GM19193 (cell line): Measurements from ENCODE around the gene PIEZO1.

Source experiments
- POLR2A ChIP-seq: IDR thresholded peaks from 4 replicates; pipeline ENCODE4 v1.6.1; 2011; ENCODE audit not compliant: insufficient read depth, insufficient read length; ENCODE audit errors: extremely low read depth

Gene PIEZO1

GRCh38 chr16:88721815-88722755 is 62.9 kb downstream of the PIEZO1 start:
- TF ChIP-seq POLR2A: no peak

GRCh38 chr16:88721236-88721635 is 63.8 kb downstream of the PIEZO1 start:
- no peak for TF ChIP-seq POLR2A

GRCh38 chr16:88720396-88720970 is 64.5 kb downstream of the PIEZO1 start:
- TF ChIP-seq POLR2A: no peak

GRCh38 chr16:88719933-88720296 is 65.1 kb downstream of the PIEZO1 start:
- no peak for TF ChIP-seq POLR2A

- no peak for TF ChIP-seq POLR2A
Measured at GRCh38 chr16:88719267-88719932, 65.6 kb downstream of the PIEZO1 start.

- no peak for TF ChIP-seq POLR2A
Measured at GRCh38 chr16:88718178-88718577, 66.8 kb downstream of the PIEZO1 start.

DNA sequence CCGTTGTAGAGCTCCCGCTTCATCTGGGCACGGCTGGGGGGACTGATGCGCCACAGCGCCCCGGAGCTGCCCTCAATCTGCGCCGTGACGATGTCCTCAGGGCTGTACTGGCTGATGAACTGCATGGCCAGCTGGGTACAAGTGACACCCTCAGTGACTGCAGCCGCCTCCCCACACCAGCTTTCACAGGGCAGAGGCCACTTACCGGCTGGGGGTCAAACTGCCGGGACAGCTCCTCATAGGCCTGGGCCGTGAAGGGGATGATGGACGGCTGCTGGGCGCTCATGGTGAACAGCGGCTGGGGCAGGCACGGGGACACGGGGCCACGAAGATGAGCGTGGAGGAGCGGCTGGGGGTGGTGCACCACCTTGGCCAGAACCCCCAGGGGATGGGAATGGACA is 68.4 kb downstream of the PIEZO1 start:
- TF ChIP-seq POLR2A: no peak

DNA sequence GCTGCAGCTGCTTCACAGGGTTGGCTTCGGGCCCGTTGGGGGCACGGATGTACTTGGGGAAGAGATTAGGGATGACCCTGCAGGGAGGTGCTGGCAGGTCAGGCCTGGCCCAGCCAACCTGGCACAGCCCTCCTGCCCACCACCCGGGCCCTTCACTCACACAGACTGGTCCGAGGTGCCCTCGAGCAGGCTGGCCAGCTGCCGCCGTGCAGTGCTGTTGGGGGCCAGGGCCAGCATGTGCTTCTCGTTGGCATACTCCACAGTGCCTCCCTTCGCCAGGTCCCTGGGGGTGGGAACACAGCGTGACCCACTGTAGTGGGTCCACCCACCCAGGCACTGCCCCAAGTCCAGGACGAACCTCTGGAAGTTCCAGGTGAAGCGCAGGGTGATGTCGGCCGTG is 68.8 kb downstream of the PIEZO1 start:
- no peak for TF ChIP-seq POLR2A

GRCh38 chr16:88715312-88716190 is 69.5 kb downstream of the PIEZO1 start:
- no peak for TF ChIP-seq POLR2A

- no peak for TF ChIP-seq POLR2A
Measured at GRCh38 chr16:88714420-88715302, 70.4 kb downstream of the PIEZO1 start.

GRCh38 chr16:88713568-88714419 is 71.2 kb downstream of the PIEZO1 start:
- TF ChIP-seq POLR2A: no peak

GRCh38 chr16:88713054-88713453 is 72.0 kb downstream of the PIEZO1 start:
- no peak for TF ChIP-seq POLR2A

DNA sequence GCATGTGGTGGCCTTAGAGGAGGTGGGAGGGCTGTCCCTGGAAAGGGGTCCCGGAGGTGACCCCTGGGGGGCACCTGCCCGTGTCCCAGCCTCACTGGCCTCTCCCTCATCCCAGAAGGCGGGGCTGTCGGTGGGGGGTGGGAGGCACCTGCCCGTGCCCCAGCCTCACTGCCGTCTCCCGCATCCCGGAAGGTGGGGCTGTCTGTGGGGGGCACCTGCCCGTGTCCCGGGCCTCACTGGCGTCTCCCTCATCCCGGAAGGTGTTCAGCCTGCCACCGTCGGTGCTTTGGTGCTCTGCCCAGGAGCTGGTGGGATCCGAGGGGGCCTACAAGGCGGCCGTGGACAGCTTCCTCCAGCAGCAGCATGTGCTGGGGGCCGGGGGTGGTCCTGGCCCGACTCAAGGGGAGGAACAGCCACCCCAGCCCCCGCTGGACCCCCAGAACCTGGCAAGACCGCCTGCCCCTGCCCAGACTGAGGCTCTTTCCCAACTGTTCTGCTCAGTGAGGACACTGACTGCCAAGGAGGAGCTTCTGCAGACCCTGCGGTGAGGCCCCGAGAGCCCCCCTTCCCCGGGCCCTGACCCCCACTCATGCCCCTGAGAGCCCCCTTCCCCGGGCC is 72.5 kb downstream of the PIEZO1 start:
- TF ChIP-seq POLR2A: no peak

GRCh38 chr16:88711750-88712340 is 73.2 kb downstream of the PIEZO1 start:
- no peak for TF ChIP-seq POLR2A
